H1 (cell line): ENCODE results near the gene CACNA1F. TPM values are rescaled to one million over a fixed set of nuclear protein-coding genes. Genes with fewer than 3 reads are reported as not detected.

Experiments used
- CTCF ChIA-PET: fragments of 300-600 bp; sonication (Branson Sonifier 250); formaldehyde crosslinking; loops from one replicate; lab custom pipeline; 2021; ENCODE audit not compliant: partially characterized antibody; lab: Charles Lee
- POLR2A ChIA-PET: fragments of 300-600 bp; sonication (Branson Sonifier 250); formaldehyde crosslinking; loops from one replicate; lab custom pipeline; 2021; ENCODE audit warnings: inconsistent platforms; ENCODE audit not compliant: partially characterized antibody; lab: Charles Lee
- DNase-seq, 2 experiments: peaks; one replicate each; pipeline versions ENCODE4 v3.0.0 to v3.0.0-alpha.2; 2010 to 2022; ENCODE audit warnings: low spot score in 2 of 2, low read depth in 1 of 2, mixed read lengths in 1 of 2
- FAIRE-seq: peaks from 2 replicates; lab custom pipeline; 2011; peaks lifted over from hg19 to GRCh38; lab: Jason Lieb, UNC
- H2AFZ ChIP-seq: 2 replicates; pipeline ENCODE4 v1.8.1; 2012; ENCODE audit warnings: low read length, inconsistent platforms
- H2AK5ac ChIP-seq: 2 replicates; pipeline ENCODE4 v1.6.1; 2013; ENCODE audit warnings: low read depth, low read length
- H2BK120ac ChIP-seq: replicated peaks from 2 replicates; pipeline ENCODE3; 2013; ENCODE audit warnings: low read depth, low read length, inconsistent platforms
- H2BK12ac ChIP-seq: 2 replicates; pipeline ENCODE4 v1.6.1; 2013; ENCODE audit warnings: low read depth, low read length
- H2BK15ac ChIP-seq: 2 replicates; pipeline ENCODE4 v1.6.1; 2013; ENCODE audit warnings: low read length
- H2BK20ac ChIP-seq: 2 replicates; pipeline ENCODE4 v1.6.1; 2013; ENCODE audit warnings: low read length
- H2BK5ac ChIP-seq: 2 replicates; pipeline ENCODE4 v1.6.1; 2013; ENCODE audit warnings: low read depth, low read length
- H3K14ac ChIP-seq: 2 replicates; pipeline ENCODE4 v1.6.1; 2013; ENCODE audit warnings: inconsistent platforms; ENCODE audit not compliant: insufficient read length
- H3K18ac ChIP-seq: 2 replicates; pipeline ENCODE4 v1.6.1; 2013; ENCODE audit warnings: low read length; ENCODE audit errors: extremely low read depth
- H3K23ac ChIP-seq: 2 replicates; pipeline ENCODE4 v1.6.1; 2013; ENCODE audit warnings: inconsistent platforms; ENCODE audit not compliant: insufficient read length
- H3K23me2 ChIP-seq: 2 replicates; pipeline ENCODE4 v1.6.1; 2013; ENCODE audit warnings: low read depth, low read length
- H3K27ac ChIP-seq: 2 replicates; pipeline ENCODE4 v1.6.1; 2011; ENCODE audit warnings: low read depth, low read length, inconsistent platforms
- H3K27me3 ChIP-seq, 4 experiments: replicated peaks in 1 of 4; 1 replicate in 1 of 4; 2 replicates in 3 of 4; pipeline versions ENCODE4 v1.6.1 to v1.8.1; 2011 to 2013; ENCODE audit warnings: low read length in 3 of 4, mild to moderate bottlenecking in 3 of 4, inconsistent platforms in 2 of 4, mixed read lengths in 2 of 4, moderate library complexity in 1 of 4; ENCODE audit not compliant: control insufficient read depth in 3 of 4, insufficient read depth in 3 of 4; ENCODE audit errors: extremely low read depth in 1 of 4
- H3K36me3 ChIP-seq, 4 experiments: 2 replicates each; pipeline versions ENCODE4 v1.6.1 to v1.8.1; 2011 to 2013; ENCODE audit warnings: mild to moderate bottlenecking in 4 of 4, low read length in 3 of 4, moderate library complexity in 2 of 4, control low read depth in 1 of 4, inconsistent platforms in 1 of 4; ENCODE audit not compliant: insufficient read depth in 4 of 4, control insufficient read depth in 2 of 4
- H3K4ac ChIP-seq: replicated peaks from 2 replicates; pipeline ENCODE3; 2013; ENCODE audit warnings: low read length, low read depth, mixed read lengths, inconsistent platforms; ENCODE audit not compliant: insufficient read length
- H3K4me1 ChIP-seq, 4 experiments: replicated peaks in 1 of 4; 1 replicate in 1 of 4; 2 replicates in 3 of 4; pipeline versions ENCODE4 v1.6.1 to v1.8.1; 2011 to 2013; ENCODE audit warnings: low read length in 3 of 4, inconsistent platforms in 2 of 4, mixed read lengths in 1 of 4; ENCODE audit not compliant: insufficient read depth in 4 of 4, control insufficient read depth in 3 of 4
- H3K4me2 ChIP-seq, 2 experiments: 2 replicates each; pipeline versions ENCODE4 v1.6.1 to v1.8.1; 2011 to 2013; ENCODE audit warnings: low read depth in 2 of 2, low read length in 2 of 2, control low read depth in 1 of 2, inconsistent platforms in 1 of 2, mild to moderate bottlenecking in 1 of 2; ENCODE audit not compliant: insufficient read depth in 1 of 2
- H3K4me3 ChIP-seq, 4 experiments: fragments of 200-600, 300-600 bp in 1 of 4; sonication (generic), shearing (Covaris generic), sonication (Bioruptor Twin) in 1 of 4; 2 replicates each; pipeline versions ENCODE4 v1.5.1 to v1.8.1; 2011 to 2016; ENCODE audit warnings: low read length in 4 of 4, low read depth in 3 of 4, control low read depth in 2 of 4, inconsistent platforms in 2 of 4, mild to moderate bottlenecking in 2 of 4, mixed read lengths in 1 of 4, moderate library complexity in 1 of 4; ENCODE audit not compliant: insufficient read depth in 2 of 4; ENCODE audit errors: extremely low read depth in 1 of 4
- H3K56ac ChIP-seq: replicated peaks from 2 replicates; pipeline ENCODE3; 2013; ENCODE audit warnings: low read depth, mild to moderate bottlenecking, mixed read lengths, low read length, inconsistent platforms; ENCODE audit not compliant: insufficient read length
- H3K79me1 ChIP-seq: 2 replicates; pipeline ENCODE4 v1.6.1; 2013; ENCODE audit warnings: low read depth, low read length, control low read depth
- H3K79me2 ChIP-seq, 2 experiments: 2 replicates each; pipeline versions ENCODE4 v1.6.1 to v1.8.1; 2012 to 2013; ENCODE audit warnings: low read length in 2 of 2, mild to moderate bottlenecking in 2 of 2, inconsistent platforms in 1 of 2; ENCODE audit not compliant: insufficient read depth in 2 of 2, control insufficient read depth in 1 of 2
- H3K9ac ChIP-seq, 4 experiments: replicated peaks in 1 of 4; 1 replicate in 1 of 4; 2 replicates in 3 of 4; pipeline versions ENCODE4 v1.6.1 to v1.8.1; 2011 to 2013; ENCODE audit warnings: low read depth in 3 of 4, low read length in 3 of 4, control low read depth in 2 of 4, mild to moderate bottlenecking in 2 of 4, moderate library complexity in 2 of 4, inconsistent platforms in 1 of 4; ENCODE audit errors: extremely low read depth in 1 of 4
- H3K9me3 ChIP-seq, 2 experiments: 2 replicates each; pipeline versions ENCODE4 v1.6.1 to v1.8.1; 2012 to 2013; ENCODE audit warnings: mild to moderate bottlenecking in 2 of 2, moderate library complexity in 2 of 2, control low read depth in 1 of 2, inconsistent platforms in 1 of 2, low read depth in 1 of 2, low read length in 1 of 2, mixed read lengths in 1 of 2; ENCODE audit not compliant: insufficient read depth in 2 of 2
- H4K20me1 ChIP-seq, 2 experiments: replicated peaks in 1 of 2; 2 replicates each; pipeline versions ENCODE3 to v1.8.1; 2011 to 2013; ENCODE audit warnings: inconsistent platforms in 2 of 2, low read length in 2 of 2, mild to moderate bottlenecking in 1 of 2; ENCODE audit not compliant: insufficient read depth in 2 of 2, control insufficient read depth in 1 of 2
- H4K5ac ChIP-seq: 2 replicates; pipeline ENCODE4 v1.6.1; 2013; ENCODE audit warnings: low read length, low read depth, mixed read lengths, inconsistent platforms; ENCODE audit not compliant: insufficient read length
- H4K8ac ChIP-seq: 2 replicates; pipeline ENCODE4 v1.8.0; 2013; ENCODE audit warnings: mild to moderate bottlenecking, moderate library complexity, low read length, inconsistent platforms; ENCODE audit not compliant: insufficient read depth; ENCODE audit errors: extremely low read depth
- H4K91ac ChIP-seq: replicated peaks from 2 replicates; pipeline ENCODE3; 2013; ENCODE audit warnings: low read length, mixed read lengths, inconsistent platforms; ENCODE audit not compliant: insufficient read length
- TEAD4 ChIP-seq: IDR thresholded peaks from 2 replicates; pipeline ENCODE4 v1.6.1; 2012; ENCODE audit warnings: low read depth, low read length, inconsistent platforms, mixed read lengths
- WGBS, 2 experiments: shearing (Covaris generic) in 1 of 2; methylation state at CpG; one replicate each; pipeline versions ENCODE4 v1.1.6 to v1.1.7; 2013 to 2015; ENCODE audit warnings: low lambda C conversion rate in 2 of 2, mixed read lengths in 2 of 2, inconsistent platforms in 1 of 2, low coverage in 1 of 2, missing lambda C conversion rate in 1 of 2; ENCODE audit not compliant: insufficient replicate concordance in 2 of 2, insufficient coverage in 1 of 2, insufficient read length in 1 of 2; ENCODE audit errors: extremely low coverage in 1 of 2, missing lambda C conversion rate in 1 of 2; 5-methylcytosine and 5-hydroxymethylcytosine counted together
- polyA plus RNA-seq, 7 experiments: library from polyadenylated mRNA; depleted of rRNA in 3 of 7; stranded (reverse) in 5 of 7; unstranded in 2 of 7; fragments of >200 nt in 5 of 7; fragments of 200-250 nt in 2 of 7; gene quantifications; 1 replicate in 5 of 7; 2 replicates in 1 of 7; 4 replicates in 1 of 7; pipeline versions ENCODE4 v1.2.1 to v1.2.3, GENCODE V29; 2011 to 2013; ENCODE audit warnings: missing spikeins in 2 of 7, mixed read lengths in 2 of 7
- total RNA-seq: library from RNA; stranded (reverse); fragmentation: NEBNext Ultra II Directional; extraction: Animal tissue kit (Norgen Biotek cat#: 25700); gene quantifications from 2 replicates; pipeline ENCODE4 v1.2.1, GENCODE V29; 2021

Gene CACNA1F
- total and polyA plus RNA-seq, 2 of the 8 experiments (the other 6 are each of a cell fraction or from before 2014, with no cell fraction given) = 0.59 to 0.84 TPM

DNA sequence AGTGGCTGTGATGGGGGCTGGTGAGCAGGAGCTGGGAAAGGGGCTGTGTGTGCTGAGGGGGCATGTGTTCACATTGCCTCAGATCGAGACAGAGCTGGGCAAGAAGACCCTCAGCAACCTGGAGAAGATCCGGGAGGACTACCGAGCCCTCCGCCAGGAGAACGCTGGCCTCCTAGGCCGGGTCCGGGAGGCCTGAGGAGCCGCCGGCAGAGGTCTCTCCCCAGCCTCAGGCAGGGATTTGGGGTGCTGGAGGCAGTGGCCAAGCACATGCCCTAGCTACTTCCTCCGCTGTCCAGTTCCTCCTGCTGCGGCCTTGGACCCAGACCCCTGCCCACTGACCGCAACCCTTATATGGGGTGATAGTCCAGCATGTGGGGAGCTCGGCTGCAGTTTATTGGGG, 16.9 kb upstream of the CACNA1F start:
- H2BK120ac ChIP-seq = no peak overlapping the region
- CTCF ChIA-PET = interaction anchor here (1.4 kb wide), 1 partner anchor 57 kb away, joined by 4 read pairs; no protein-coding TSS in a partner anchor
- H3K4ac ChIP-seq = no peak overlapping the region
- H2BK20ac ChIP-seq = no peak overlapping the region
- H2AFZ ChIP-seq = no peak overlapping the region
- POLR2A ChIA-PET = interaction anchor here (1.0 to 1.2 kb wide), 3 partner anchors 10 to 84 kb away, joined by 3 to 4 read pairs (median 3); no protein-coding TSS in a partner anchor
- no peak overlapping the region for H3K9ac ChIP-seq
- H2BK12ac ChIP-seq = no peak overlapping the region
- H3K14ac ChIP-seq = no peak overlapping the region
- H3K4me3 ChIP-seq = no peak overlapping the region
- H3K18ac ChIP-seq = no peak overlapping the region
- H4K91ac ChIP-seq = no peak overlapping the region
- H2AK5ac ChIP-seq = no peak overlapping the region
- H3K36me3 ChIP-seq = no peaks in the 10 kb centered on the region
- DNase-seq = no peak
- H3K27me3 ChIP-seq = no peaks in the 10 kb centered on the region
- no peak for FAIRE-seq
- H3K79me1 ChIP-seq = no peaks in the 10 kb centered on the region
- H3K56ac ChIP-seq = no peak overlapping the region
- H4K5ac ChIP-seq = no peak overlapping the region
- H3K27ac ChIP-seq = no peak overlapping the region
- no peaks in the 10 kb centered on the region for H3K79me2 ChIP-seq
- H3K4me2 ChIP-seq = no peak overlapping the region
- H3K9me3 ChIP-seq = no peaks in the 10 kb centered on the region
- H4K8ac ChIP-seq = no peak overlapping the region
- no peaks in the 10 kb centered on the region; a peak in 1 of 7 replicates for H3K4me1 ChIP-seq
- 89% methylated on average over 12 of the region's 13 CpGs; no CpG with 5 or more reads in 1 of the 2 experiments for WGBS, 2 experiments
- H4K20me1 ChIP-seq = no peaks in the 10 kb centered on the region
- no peaks in the 10 kb centered on the region; the same call in 1 of the 2 replicates for H3K23me2 ChIP-seq
- H2BK5ac ChIP-seq = no peak overlapping the region
- H3K23ac ChIP-seq = no peak overlapping the region
- no peak overlapping the region for H2BK15ac ChIP-seq
- no peak for TF ChIP-seq TEAD4
